ENCODE results near the gene IRF7.

IRF7 gene

DNA sequence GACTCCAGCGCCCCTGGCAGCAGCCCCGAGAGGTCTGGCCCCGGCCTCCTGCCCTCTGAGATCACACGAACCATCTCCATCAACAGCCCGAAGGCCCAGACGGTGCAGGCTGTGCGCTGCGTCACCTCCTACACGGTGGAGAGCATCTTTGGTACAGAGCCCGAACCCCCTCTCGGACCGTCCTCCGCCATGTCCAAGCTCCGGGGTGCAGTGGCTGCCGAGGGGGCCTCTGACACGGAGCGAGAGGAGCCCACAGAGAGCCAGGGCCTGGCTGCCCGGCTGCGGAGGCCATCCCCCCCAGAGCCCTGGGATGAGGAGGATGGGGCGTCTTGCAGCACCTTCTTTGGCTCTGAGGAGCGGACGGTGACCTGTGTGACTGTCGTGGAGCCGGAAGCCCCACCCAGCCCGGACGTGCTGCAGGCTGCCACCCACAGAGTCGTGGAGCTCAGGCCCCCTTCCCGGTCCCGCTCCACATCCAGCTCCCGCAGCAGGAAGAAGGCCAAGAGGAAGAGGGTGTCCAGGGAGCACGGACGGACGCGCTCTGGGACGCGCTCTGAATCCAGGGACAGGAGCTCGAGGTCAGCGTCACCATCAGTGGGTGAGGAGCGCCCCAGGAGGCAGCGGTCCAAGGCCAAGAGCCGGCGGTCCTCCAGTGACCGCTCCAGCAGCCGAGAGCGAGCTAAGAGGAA lies 7.6 kb downstream of the IRF7 start:
- no peak for DNase-seq

DNA sequence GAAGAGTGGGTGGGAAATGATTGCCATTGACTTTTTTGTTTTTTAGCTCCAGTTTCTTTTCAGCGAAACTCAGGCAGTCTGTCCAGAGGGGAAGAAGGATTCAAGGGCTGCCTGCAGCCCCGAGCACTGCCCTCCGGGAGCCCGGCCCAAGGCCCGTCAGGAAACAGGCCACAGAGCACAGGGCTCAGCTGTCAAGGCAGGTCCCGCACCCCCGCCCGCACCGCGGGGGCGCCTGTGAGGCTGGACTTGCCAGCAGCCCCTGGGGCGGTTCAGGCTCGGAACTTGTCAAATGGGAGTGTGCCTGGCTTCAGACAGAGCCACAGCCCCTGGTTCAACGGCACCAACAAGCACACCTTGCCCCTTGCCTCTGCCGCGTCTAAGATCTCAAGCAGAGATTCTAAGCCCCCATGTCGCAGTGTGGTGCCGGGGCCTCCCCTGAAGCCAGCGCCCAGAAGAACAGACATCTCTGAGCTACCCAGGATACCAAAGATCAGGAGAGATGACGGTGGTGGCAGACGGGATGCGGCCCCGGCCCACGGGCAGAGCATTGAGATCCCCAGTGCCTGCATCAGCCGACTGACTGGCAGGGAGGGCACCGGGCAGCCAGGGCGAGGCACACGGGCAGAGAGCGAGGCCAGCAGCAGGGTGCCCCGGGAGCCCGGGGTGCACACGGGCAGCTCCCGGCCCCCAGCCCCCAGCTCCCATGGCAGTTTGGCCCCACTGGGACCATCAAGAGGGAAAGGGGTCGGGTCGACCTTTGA lies 8.6 kb downstream of the IRF7 start:
- no peak for DNase-seq

DNA sequence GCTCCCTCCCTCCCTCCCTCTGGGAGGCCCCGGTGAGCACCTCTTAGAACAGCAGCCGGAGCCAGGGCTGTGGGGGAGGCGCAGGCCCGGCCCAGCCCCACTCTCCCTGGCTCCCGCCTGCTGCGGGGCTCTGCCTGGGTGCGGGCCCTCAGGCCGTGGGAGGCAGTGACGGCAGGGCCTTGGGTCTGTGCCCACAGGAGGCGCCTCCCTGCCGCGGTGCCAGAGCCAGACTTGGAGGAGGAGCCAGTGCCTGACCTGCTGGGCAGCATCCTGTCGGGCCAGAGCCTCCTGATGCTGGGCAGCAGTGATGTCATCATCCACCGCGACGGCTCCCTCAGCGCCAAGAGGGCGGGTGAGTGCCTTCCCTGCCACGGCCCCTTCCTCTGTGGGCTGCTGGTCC lies 9.5 kb downstream of the IRF7 start:
- no peak for DNase-seq

DNA sequence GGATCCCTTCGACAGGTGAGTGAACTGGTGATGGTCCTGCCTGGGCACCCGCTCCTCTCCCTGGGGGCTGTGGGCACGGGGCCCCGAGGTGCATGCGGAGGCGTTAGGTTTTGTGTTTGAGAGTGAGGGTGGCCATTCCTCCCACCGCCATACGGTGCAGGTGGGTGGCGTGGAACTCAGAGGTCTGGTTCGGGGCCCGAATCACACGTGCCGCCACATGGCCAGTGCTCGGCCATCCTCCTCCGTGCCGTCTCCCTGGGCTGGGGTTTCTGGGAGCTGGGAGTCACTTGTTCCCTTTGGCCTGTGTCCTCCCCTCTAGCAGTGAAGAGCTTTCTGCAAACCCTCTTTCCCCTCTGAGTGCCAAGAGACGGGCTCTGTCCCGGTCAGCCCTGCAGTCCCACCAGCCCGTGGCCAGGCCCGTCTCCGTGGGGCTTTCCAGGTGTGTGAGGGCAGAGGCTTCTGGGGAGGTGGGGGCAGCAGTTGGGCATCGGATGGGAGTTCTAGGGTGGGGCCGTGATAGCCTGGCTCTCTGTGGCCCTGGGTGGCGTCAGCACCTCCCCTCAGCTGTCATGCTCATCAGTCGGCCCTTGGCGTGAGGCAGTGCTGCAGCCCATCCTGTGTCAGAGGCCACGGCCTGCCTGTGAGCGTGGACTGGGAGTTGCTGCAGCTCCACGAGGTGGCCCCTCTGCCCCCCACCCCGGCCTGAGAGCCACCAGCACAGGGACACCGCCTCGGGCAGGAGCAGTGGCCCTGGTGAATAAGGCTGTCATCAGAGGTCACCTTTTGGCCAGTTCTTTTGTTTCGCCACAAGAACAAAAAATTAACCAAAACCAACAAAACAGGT lies 10.2 kb downstream of the IRF7 start:
- DNase-seq: no peak

DNA sequence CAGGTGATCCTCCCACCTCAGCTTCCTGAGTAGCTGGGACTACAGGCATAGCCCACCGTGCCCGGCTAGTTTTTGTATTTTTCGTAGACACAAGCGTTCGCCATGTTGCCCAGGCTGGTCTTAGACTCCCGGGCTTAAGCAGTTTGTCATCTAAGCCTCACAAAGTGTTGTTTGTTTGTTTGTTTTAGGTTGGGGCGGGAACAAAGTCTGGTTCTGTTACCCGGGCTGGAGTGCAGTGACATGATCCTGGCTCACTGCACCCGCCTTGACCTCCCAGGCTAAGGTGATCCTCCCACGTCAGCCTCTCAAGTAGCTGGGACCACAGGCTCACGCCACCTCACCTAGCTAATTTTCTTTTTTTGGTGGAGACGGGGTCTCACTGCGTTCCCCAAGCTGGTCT lies 12.6 kb downstream of the IRF7 start:
- no peak for DNase-seq

DNA sequence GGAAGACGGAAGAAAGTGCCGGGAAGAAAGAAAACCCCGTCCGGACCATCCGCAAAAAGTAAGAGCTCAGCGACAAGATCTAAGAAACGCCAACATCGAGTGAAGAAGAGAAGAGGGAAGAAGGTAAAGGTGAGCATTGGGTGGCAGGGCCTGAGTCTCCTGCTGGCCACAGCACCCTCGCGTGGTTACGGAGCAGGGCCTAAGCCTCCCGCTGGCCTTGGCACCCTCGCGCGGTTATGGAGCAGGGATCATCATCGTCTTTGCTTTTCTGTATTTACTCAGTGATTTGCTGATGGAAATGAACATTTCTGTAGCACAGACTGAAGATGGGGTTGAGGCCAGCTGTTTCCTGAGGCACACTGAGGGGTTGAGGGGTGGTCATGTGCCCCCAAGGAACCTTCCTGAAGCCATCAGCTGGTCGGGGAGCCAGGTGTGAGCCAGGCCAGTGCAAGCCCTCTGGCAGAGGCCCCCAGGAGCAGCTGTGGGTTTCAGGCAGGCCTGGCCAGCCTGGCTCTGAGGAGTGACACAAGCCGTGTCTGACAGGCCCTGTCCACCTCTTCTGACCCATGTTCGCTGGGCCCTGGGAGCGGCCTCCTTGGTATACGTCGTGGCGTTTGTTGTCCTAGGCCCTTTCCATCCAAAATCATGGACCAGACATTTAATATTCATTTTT lies 14.0 kb downstream of the IRF7 start:
- DNase-seq: no peak

DNA sequence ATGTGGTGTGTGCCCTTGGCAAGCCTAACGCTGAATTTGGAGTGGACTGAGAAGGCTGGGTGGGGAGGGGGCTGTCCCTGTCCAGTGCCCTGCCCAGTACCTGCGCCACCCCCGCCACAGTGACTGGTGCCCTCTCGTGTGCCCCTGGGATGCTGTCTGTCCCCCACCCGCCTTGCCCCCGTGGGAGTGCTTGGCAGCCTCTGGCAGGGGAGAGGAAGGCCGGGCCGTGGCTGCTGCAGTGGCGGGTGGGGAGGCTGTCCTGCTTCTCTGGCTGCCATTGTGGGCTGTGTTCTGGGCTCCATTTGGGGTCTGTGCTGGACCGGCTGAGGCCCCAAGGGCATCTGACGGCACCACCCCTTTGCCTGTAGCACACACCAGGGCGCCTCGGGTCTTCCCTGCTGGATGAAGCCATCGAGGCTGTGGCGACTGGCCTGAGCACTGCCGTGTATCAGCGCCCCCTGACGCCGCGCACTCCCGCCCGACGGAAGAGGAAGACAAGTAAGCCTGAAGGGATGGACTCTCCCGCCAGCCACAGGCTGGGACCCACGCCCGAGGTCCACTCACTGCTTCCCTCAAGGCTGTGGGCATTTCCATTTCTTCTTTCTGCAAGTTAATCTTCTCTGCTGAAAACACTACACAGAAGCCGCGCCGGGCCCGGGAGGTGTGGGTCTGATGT lies 17.6 kb downstream of the IRF7 start:
- DNase-seq: no peak

DNA sequence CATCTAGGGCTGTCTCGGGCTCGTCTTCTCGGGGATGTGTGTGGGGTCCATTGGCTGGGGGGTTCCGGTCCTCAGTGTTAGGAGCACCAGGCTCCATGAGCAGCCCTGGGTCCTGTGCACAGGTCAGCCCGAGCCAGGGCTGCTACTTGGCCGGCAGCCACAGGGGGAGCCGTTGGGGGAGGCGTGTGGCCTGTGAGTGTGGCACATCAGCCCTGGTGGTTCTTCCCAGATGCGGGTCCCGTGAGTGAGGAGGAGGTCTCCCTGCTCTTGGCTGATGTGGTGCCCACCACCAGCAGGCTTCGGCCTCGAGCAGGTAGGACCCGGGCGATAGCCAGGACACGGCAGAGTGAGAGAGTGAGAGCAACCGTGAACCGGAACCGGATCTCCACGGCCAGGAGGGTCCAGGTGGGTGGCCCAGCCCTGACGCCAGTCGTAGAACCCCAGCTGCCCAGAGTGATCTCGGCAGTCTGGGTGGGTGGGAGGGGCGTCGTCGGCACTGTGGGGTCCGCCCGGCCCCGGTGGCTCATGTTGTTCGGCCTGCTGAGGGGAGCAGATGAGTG lies 18.5 kb downstream of the IRF7 start:
- DNase-seq: no peak

DNA sequence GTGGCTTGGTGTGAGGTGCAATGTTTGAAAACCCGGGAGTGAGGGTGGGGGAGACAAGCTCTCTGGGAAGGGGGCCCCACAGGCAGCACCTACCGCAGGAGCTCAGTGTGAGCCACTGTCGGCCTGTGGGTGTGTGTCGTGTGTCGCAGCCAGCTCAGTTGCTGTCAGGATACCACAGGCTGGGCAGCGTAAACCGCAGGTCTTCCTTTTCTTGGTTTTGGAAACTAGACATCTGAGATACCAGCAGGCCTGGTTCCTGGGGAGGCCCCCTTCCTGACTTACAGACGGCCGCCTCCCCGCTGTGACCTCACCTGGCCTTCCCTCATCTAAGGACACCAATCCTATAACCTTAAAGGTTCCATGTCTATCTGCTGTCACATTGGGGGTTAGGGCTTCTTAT lies 19.4 kb downstream of the IRF7 start:
- no peak for DNase-seq

DNA sequence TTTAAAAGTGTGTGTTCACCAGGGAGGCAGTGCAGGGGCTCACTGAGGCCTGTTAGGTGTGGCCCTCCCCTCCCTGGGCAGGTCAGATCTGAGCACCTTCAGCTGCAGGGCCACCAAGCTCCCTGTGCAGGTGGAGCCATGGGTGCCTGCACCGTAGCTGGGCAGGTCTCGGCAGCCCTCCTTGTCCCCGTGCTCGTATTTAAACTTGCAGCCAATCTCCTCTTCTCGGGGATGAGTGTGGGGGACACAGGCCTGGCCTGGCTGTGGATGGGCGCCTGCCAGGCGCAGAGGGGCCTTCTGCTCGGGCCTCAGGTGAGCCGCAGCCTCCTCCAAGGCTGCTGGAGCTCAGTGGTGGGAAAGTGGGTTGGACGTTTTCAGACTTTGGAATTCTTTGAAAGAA lies 20.4 kb downstream of the IRF7 start:
- DNase-seq: no peak

DNA sequence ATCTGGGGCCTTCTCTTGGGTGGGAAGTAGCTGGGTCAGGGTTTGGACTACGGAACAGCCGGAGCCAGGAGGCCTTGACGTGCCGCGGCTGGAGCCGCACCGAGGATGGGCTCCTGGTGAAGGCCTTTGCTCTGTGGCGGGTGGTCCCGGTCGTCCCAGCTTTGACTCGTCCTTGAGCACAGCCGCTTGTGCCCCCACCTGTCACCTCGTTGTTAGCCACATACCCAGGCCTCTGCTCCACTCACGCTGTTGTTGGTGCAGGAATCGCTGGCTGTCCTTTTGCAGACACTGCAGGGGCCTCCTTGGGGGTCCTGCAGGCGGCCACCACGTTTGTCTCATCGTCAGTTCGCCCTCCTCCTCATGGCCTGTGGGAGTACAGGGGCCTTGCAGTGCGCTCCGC lies 22.4 kb downstream of the IRF7 start:
- no peak for DNase-seq

DNA sequence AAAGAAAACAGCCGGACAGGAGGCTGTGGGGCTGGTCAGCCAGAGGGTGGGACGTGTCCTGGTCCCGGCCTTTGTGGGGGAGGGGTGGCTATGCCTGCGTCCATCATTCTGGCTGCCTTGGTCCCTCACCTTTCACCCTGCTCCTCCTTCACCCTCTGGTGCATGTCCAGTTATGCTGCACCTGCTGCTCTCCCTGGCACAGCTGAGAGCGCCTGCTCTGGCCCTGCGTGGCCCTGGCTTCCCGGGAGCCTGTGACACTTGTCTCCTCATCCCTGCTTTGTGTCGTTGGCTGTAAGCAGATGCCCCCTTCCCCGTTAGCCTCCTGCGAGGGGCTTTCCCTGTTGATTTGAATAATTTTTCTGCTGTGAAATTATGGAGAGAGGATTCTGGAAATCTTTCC lies 22.8 kb downstream of the IRF7 start:
- DNase-seq: no peak

DNA sequence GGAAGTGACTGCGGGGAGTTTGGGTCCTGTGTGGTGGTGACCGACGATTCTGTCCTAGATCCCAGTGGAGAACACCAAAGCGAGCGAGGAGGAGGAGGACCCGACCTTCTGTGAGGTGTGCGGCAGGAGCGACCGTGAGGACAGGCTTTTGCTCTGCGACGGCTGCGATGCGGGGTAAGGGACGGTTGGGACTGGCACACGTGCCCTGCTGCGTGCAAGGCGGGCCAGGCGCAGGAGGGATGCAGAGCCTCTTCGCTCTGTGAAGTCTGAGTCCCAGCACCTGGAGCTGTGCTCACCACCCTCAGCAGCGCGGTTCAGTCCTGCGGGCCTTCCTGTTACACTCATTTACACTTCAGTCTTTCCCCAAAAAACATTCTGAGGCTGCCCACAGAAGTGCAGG lies 23.2 kb downstream of the IRF7 start:
- no peak for DNase-seq

DNA sequence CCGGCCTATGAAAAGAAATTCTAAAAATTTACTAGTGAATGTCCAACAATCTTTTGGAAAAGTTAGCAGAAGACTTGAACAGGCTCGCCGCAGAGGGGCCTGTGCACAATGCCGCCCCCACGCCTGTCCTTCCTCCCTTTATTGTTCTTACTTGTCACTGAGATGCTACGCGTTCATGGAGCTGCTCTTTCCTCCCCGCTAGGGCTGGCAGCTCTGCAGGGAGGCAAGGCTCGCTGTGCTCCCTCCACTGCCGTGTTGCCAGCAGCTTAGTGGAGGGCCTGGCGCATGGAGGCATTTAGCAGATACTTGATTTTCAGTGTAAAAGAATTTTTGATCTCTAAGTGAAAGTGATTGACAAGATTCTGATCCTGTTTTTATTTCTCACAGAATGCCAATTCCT lies 24.8 kb downstream of the IRF7 start:
- DNase-seq: no peak

DNA sequence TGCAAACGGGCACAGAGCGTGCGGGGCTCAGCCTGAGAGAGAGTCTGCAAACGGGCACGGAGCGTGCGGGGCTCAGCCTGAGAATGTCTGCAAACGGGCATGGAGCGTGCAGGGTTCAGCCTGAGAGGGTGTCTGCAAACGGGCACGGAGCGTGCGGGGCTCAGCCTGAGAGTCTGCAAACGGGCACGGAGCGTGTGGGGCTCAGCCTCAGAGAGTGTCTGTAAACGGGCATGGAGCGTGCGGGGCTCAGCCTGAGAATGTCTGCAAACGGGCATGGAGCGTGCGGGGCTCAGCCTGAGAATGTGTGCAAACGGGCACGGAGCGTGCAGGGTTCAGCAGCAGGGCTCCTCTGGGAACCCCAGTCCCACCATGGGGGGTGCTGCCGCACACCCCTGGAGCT lies 26.0 kb downstream of the IRF7 start:
- DNase-seq: no peak

DNA sequence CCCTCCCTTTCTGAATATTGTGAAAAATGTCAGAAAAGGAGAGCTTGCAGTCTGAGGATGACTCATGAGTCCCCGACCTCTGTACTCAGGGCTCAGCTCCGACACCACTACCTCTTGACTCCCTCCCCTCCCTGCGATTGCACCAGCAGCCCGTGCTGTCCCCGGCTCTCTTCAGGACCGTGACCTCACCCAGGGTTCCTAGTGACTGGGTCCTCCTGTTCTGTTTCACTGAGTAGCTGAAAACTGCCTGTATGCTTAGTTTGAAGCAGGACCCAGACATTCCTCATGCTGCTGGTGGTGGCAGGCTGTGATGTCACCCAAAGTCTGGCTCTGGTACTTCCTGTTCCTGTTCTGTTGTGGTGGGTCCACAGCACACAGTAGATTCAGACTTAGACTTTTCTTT lies 27.8 kb downstream of the IRF7 start:
- DNase-seq: no peak

DNA sequence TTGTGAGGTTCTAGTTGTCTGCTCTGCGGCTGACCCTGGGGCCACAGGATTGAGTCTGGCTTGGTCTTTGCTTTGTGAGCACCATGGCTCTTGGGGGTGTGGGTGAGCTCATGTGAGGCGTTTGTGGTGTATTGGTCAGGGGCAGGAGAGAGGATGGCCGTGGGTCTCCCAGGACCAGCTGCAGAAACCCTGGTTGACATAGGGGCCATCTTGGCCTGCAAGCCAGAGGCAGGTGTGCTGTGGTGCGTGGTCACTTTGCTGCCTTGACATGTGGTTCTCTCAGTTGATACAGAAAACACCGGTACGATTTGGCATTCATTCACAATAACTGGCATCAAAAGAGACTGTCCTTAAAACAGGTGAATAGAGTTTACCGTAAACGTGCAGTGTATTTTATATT lies 28.2 kb downstream of the IRF7 start:
- no peak for DNase-seq

DNA sequence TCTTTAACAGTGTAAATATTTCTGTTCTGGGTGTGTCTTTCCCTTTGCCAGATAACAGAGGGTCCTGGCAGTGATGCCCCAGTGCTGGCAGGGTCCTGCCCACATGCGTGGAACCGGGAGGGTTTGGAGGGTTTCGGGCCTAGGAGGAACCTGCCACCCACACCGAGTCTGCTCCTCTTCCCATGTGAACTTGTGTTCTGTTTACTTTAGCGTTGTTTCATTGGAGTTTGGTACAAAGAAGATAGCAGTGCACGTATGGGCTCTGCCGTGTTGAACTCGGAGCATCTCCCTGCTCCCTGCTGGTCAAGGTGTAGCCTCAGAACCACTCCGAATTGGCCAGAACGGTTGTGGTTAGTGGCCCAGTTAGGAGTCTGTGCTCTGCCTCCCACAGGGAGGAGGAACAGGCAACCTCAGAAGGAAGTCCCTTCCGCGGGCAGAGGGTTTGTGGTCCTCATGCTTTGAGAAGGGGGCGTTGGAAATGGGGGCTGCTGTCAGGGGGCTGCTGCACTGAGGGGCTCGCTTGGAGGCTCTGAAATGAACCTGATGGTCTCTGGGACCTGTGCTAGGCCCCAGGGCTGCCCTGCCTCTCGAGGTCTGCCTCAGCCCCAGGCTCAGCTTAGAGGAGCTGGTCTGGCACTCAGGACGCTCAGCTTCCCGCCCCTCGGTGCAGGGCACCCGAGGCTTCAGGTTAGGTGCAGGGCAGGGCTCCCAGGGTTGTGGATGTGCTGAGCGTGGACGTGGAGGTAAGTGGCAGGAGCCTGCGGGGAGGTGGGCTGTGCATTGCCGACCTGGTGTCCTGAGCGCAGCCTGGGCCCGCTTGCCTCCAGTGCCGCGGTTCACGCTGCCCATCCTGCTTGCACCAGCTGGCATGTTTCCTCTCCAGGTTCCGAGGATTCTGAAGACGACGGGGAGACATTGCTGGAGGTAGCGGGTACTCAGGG lies 29.1 kb downstream of the IRF7 start:
- DNase-seq: no peak

DNA sequence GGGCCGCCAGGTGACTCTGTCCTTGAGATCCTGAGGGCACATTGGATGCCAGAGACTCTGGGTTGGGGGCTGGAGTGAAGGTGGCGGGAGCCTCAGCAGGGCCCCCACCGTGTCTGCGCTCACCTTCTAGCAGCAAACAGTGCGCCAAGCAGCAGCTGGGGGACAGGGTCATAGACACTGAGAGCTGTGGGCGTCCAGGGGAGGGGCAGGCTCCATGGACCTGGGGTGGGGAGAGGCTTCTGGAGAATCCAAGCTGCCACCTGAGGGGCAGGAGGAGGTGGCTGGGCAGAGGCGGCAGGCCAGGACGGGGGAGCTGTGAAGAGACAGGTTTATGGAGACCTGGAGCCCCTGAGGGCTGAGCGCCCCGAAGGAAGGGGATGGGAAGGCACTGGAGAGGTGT lies 31.5 kb downstream of the IRF7 start:
- DNase-seq: no peak

DNA sequence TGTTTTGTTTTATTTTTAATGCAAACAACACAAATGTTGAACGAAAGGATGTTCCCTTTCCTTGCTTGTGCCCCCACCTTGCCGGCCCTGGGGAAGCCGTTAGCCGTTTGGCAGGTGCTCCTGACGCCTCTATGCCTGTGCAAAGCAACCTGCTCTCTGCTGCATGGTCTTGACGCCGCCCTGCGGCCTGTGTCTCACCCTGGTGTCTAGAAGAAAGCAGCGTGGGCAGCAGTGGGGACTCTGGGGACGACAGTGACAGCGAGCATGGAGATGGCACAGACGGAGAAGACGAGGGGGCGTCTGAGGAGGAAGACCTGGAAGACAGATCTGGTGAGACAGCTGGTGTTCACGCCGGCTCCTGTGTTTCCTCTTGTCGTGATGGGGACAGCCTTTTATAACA lies 34.0 kb downstream of the IRF7 start:
- no peak for DNase-seq

DNA sequence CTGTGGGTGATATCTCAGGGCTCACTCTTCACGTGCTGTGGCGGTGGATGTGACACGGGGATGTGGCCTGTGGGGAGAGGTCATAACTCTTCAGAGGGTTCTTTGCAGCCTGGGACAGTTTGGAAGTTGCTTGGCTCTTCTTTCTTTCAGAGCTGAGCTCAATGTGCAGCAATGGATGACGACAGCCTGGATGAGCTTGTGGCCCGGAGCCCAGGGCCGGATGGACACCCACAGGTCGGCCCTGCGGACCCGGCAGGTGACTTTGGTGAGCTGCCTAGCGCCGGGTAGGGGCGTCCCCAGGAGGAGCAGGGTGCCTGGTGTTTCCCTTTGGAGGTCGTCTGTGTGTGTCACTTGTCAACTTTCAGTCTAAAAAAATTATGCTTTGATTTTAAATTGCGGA lies 34.4 kb downstream of the IRF7 start:
- no peak for DNase-seq

All from right kidney (tissue), 1 donor.